Keratinocyte (primary cell): ENCODE data around the gene DESI1. TPM values are rescaled to one million over a fixed set of nuclear protein-coding genes. Genes with fewer than 3 reads are reported as not detected.

Experiments used
- DNase-seq: peaks from one replicate; pipeline ENCODE4 v3.0.0-alpha.2; 2011; ENCODE audit warnings: low read depth, missing footprints, low spot score
- FAIRE-seq: peaks from 2 replicates; lab custom pipeline; 2011; peaks lifted over from hg19 to GRCh38; lab: Jason Lieb, UNC
- H2AFZ ChIP-seq: 2 replicates; pipeline ENCODE4 v1.6.0; 2012; ENCODE audit warnings: low read length, control low read depth, inconsistent platforms; ENCODE audit not compliant: control insufficient read depth
- H3K27ac ChIP-seq: 2 replicates; pipeline ENCODE4 v1.5.1; 2011; ENCODE audit warnings: low read length; ENCODE audit not compliant: control insufficient read depth, insufficient read depth
- H3K27me3 ChIP-seq: 3 replicates; pipeline ENCODE4 v1.6.0; 2011; ENCODE audit warnings: low read length; ENCODE audit not compliant: control insufficient read depth, insufficient read depth; ENCODE audit errors: extremely low read depth
- H3K36me3 ChIP-seq, 2 experiments: 2 replicates in 1 of 2; 3 replicates in 1 of 2; pipeline ENCODE4 v1.5.1; 2011; ENCODE audit warnings: low read length in 2 of 2, mild to moderate bottlenecking in 1 of 2; ENCODE audit not compliant: control insufficient read depth in 2 of 2, insufficient read depth in 2 of 2; ENCODE audit errors: extremely low read depth in 1 of 2
- H3K4me1 ChIP-seq: 3 replicates; pipeline ENCODE4 v1.5.1; 2011; ENCODE audit warnings: low read length; ENCODE audit not compliant: control insufficient read depth, insufficient read depth; ENCODE audit errors: extremely low read depth
- H3K4me2 ChIP-seq: 3 replicates; pipeline ENCODE4 v1.6.0; 2011; ENCODE audit warnings: low read depth, low read length; ENCODE audit not compliant: control insufficient read depth, insufficient read depth; ENCODE audit errors: extremely low read depth
- H3K4me3 ChIP-seq, 3 experiments: fragments of 200-600 bp in 1 of 3; sonication (generic) in 1 of 3; 2 replicates in 2 of 3; 3 replicates in 1 of 3; pipeline ENCODE4 v1.5.1; 2011 to 2016; ENCODE audit warnings: low read length in 3 of 3, mild to moderate bottlenecking in 3 of 3, control low read depth in 2 of 3, inconsistent platforms in 1 of 3, low read depth in 1 of 3, mixed read lengths in 1 of 3, mixed run types in 1 of 3, moderate library complexity in 1 of 3; ENCODE audit not compliant: control insufficient read depth in 2 of 3, insufficient read depth in 2 of 3; ENCODE audit errors: extremely low read depth in 1 of 3
- H3K79me2 ChIP-seq: 2 replicates; pipeline ENCODE4 v1.6.0; 2012; ENCODE audit warnings: low read length; ENCODE audit not compliant: control insufficient read depth, insufficient read depth
- H3K9ac ChIP-seq: 3 replicates; pipeline ENCODE4 v1.6.0; 2011; ENCODE audit warnings: low read length; ENCODE audit not compliant: control insufficient read depth, insufficient read depth; ENCODE audit errors: extremely low read depth
- H3K9me1 ChIP-seq: 3 replicates; pipeline ENCODE4 v1.6.0; 2011; ENCODE audit warnings: low read length; ENCODE audit not compliant: control insufficient read depth, insufficient read depth; ENCODE audit errors: extremely low read depth
- H3K9me3 ChIP-seq: 2 replicates; pipeline ENCODE4 v1.5.1; 2012; ENCODE audit warnings: low read depth, low read length; ENCODE audit not compliant: control insufficient read depth
- H4K20me1 ChIP-seq: 3 replicates; pipeline ENCODE4 v1.6.0; 2011; ENCODE audit warnings: low read length; ENCODE audit not compliant: control insufficient read depth, insufficient read depth; ENCODE audit errors: extremely low read depth
- CTCF ChIP-seq, 3 experiments: IDR thresholded peaks in 1 of 3; conservative IDR thresholded peaks in 1 of 3; optimal IDR thresholded peaks in 1 of 3; 2 replicates in 2 of 3; 3 replicates in 1 of 3; pipeline versions ENCODE3 to v1.5.1; 2011; ENCODE audit warnings: low read length in 3 of 3, mild to moderate bottlenecking in 3 of 3, moderate library complexity in 2 of 3, control low read depth in 1 of 3, inconsistent platforms in 1 of 3; ENCODE audit not compliant: insufficient read depth in 2 of 3; ENCODE audit errors: extremely low read depth in 1 of 3
- EZH2 ChIP-seq: IDR thresholded peaks from one replicate; pipeline ENCODE4 v1.6.1; 2012; ENCODE audit warnings: inconsistent platforms, mild to moderate bottlenecking, low read length, moderate library complexity
- dilution Hi-C: fragments of 300-500 bp; cut with MboI; formaldehyde crosslinking; loops from one replicate; pipeline ENCODE4 v1.7.0; 2020; ENCODE audit warnings: low sequenced_read_pairs; ENCODE audit not compliant: extremely low pct_ligation_motif_present
- polyA plus RNA-seq, 5 experiments: library from polyadenylated mRNA; depleted of rRNA in 3 of 5; stranded (reverse) in 3 of 5; stranded (forward) in 1 of 5; unstranded in 1 of 5; fragments of >200 nt; gene quantifications; 1 replicate in 1 of 5; 2 replicates in 3 of 5; 3 replicates in 1 of 5; pipeline versions ENCODE4 v1.2.1 to v1.2.3, GENCODE V29; 2011 to 2012; ENCODE audit warnings: missing spikeins in 2 of 5, low read depth in 1 of 5, low replicate concordance in 1 of 5

DESI1 gene
- polyA plus RNA-seq, 1 donor (not counting 4 experiments of a cell fraction or from before 2014, with no cell fraction given): 32.8 TPM

DNA sequence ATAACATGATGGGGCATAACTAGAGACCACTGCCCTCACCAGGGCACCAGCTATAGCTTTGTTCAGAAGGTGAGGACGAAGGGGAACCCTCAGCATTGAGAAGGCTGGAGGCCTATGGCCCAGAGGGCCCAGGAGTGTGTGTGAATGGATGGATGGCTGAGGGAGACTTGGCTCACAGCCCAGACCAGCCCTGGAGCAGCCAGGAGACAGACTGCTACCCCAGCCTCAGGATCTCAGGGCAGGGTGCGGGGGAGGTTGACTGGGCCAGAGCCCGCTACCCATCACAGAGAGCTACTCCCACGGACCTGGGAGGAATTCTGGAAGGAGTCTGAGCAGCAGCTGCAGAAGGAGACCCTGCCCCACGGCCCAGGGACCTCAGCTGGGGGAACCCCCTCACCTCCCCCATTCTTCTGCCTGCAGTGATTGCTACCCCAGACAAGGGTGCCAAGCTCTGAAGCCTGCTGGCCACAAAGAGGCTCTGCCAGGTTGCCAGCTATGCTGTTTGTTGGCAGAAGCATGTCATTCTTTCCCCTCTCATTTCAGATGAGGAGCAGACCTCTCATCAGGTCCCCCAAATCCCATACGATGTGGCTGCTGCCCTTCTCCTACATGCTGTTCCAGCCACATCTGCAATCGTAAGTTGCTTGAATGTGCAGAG lies 65.4 kb downstream of the DESI1 start:
- no peaks in the 10 kb centered on the region for H3K36me3 ChIP-seq
- no peak overlapping the region for H3K4me2 ChIP-seq
- H2AFZ ChIP-seq: no peak overlapping the region
- TF ChIP-seq CTCF (optimal IDR thresholded peaks at IDR 0.05 in 1 of 3, IDR thresholded peaks at IDR 0.05 in 1 of 3, conservative IDR thresholded peaks at IDR 0.05 in 1 of 3; ENCODE audit: extremely low read depth in 1 of 3, insufficient read depth in 2 of 3, low read length in 3 of 3) (no peak), EZH2 (no peak)
- no peak overlapping the region for H3K4me3 ChIP-seq
- dilution Hi-C loops: no loop called here
- no peaks in the 10 kb centered on the region for H3K9me1 ChIP-seq
- H3K4me1 ChIP-seq: no peaks in the 10 kb centered on the region
- DNase-seq: no peak
- H3K79me2 ChIP-seq: no peaks in the 10 kb centered on the region
- FAIRE-seq: no peak
- peaks cover 12% of the 10 kb centered on the region for H3K27me3 ChIP-seq
- H3K9me3 ChIP-seq: no peaks in the 10 kb centered on the region
- no peak overlapping the region for H3K27ac ChIP-seq
- H3K9ac ChIP-seq: no peak overlapping the region
- H4K20me1 ChIP-seq: no peaks in the 10 kb centered on the region

- Histone ChIP-seq H3K4me3 (no peak overlapping the region), H3K27ac (no peak overlapping the region), H3K9me1 (no peaks in the 10 kb centered on the region), H3K79me2 (no peaks in the 10 kb centered on the region), H3K9me3 (no peaks in the 10 kb centered on the region), H2AFZ (no peak overlapping the region), H3K4me2 (no peak overlapping the region), H3K9ac (no peak overlapping the region), H3K4me1 (no peaks in the 10 kb centered on the region), H3K27me3 (peaks cover 6% of the 10 kb centered on the region), H3K36me3 (no peaks in the 10 kb centered on the region), H4K20me1 (no peaks in the 10 kb centered on the region)
- TF ChIP-seq CTCF (optimal IDR thresholded peaks at IDR 0.05 in 1 of 3, IDR thresholded peaks at IDR 0.05 in 1 of 3, conservative IDR thresholded peaks at IDR 0.05 in 1 of 3; ENCODE audit: extremely low read depth in 1 of 3, insufficient read depth in 2 of 3, low read length in 3 of 3): no peak
- no peak for TF ChIP-seq EZH2
- FAIRE-seq: no peak
- dilution Hi-C loops: no loop called here
- no peak for DNase-seq
These were observed 68.8 kb downstream of the DESI1 start for GRCh38 chr22:41551877-41552582.
